Breast epithelium (tissue), 3 donors: ENCODE results near the gene CHST9.

ENCODE experiments used
- POLR2A ChIP-seq: fragments of 450-650 bp; IDR thresholded peaks from one replicate; pipeline ENCODE4 v1.6.1; 2016; ENCODE audit warnings: antibody characterized with exemption, mild to moderate bottlenecking, moderate library complexity
- POLR2AphosphoS5 ChIP-seq, 3 donors: sonication (generic); formaldehyde crosslinking; IDR thresholded peaks; one replicate each; pipeline ENCODE4 v1.6.1; 2017; ENCODE audit warnings: antibody characterized with exemption in 3 of 3
- TF ChIP-seq, protein P1 (sequence below), 3 donors: fragments of 450-650 bp; IDR thresholded peaks; one replicate each; pipeline ENCODE4 v1.5.1; 2016 to 2017; ENCODE audit warnings: antibody characterized with exemption in 3 of 3, mild to moderate bottlenecking in 3 of 3, moderate library complexity in 3 of 3

DNA sequence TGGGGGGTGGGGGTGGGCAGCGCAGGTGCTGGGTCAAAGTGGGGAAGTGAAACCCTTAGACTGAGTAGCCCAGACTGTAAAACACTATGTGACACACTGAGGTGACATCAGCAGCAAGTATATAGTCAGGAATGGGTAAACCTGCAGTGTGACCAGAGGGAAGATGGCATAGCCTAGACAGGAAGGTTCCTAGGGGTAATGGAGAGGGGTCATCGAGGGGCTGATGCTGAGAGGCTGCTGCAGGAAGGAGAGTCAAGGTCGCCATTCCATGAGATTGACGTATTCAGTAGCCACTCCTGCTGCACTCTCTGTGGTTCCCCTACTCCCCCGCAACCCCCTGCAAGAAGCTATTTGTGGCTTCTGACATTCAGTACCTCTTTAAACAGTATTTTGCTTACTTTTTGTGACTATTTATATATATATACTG is 111.7 kb downstream of the CHST9 start:
- TF ChIP-seq, protein P1, sequence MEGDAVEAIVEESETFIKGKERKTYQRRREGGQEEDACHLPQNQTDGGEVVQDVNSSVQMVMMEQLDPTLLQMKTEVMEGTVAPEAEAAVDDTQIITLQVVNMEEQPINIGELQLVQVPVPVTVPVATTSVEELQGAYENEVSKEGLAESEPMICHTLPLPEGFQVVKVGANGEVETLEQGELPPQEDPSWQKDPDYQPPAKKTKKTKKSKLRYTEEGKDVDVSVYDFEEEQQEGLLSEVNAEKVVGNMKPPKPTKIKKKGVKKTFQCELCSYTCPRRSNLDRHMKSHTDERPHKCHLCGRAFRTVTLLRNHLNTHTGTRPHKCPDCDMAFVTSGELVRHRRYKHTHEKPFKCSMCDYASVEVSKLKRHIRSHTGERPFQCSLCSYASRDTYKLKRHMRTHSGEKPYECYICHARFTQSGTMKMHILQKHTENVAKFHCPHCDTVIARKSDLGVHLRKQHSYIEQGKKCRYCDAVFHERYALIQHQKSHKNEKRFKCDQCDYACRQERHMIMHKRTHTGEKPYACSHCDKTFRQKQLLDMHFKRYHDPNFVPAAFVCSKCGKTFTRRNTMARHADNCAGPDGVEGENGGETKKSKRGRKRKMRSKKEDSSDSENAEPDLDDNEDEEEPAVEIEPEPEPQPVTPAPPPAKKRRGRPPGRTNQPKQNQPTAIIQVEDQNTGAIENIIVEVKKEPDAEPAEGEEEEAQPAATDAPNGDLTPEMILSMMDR (IDR thresholded peaks at IDR 0.05), result no peak
- TF ChIP-seq POLR2A, result no peak
- TF ChIP-seq POLR2AphosphoS5 (IDR thresholded peaks at IDR 0.05), result no peak
